ENCODE results near the gene CEP57L1.
"Not testable (repeated sequence)": the region's sequence is repeated elsewhere in the genome, so short reads cannot be mapped to it uniquely, and the experiment has no call there.

DNA sequence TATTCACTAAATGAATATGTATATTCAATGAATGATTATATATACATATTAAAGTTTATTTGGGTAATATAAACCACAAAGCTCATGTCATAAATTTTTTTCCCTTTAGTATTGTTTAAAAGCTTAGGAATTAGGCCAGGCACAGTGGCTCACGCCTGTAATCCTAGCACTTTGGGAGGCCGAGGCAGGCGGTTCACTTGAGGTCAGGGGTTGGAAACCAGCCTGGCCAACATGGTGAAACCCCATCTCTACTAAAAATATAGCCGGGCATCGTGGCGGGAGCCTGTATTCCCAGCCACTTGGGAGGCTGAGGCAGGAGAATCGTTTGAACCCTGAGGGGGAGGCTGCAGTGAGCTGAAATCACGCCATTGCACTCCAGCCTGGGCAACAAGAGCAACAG lies 11.2 kb upstream of the CEP57L1 start:
- TF ChIP-seq POLR2A, CTCF (IDR thresholded peaks at IDR 0.05): not testable (repeated sequence)
